H1 (cell line): Measurements from ENCODE around the gene BORCS6. TPM values are rescaled to one million over a fixed set of nuclear protein-coding genes. Genes with fewer than 3 reads are reported as not detected.

Experiments
- CHD7 ChIP-seq: fragments of 300-600 bp; sonication (generic); IDR thresholded peaks from 2 replicates; pipeline ENCODE4 v1.7.1; 2012; ENCODE audit warnings: low read length, moderate library complexity, mild to moderate bottlenecking, inconsistent platforms; ENCODE audit not compliant: insufficient replicate concordance
- FOSL1 ChIP-seq: IDR thresholded peaks from 2 replicates; pipeline ENCODE4 v1.6.1; 2011; ENCODE audit warnings: mild to moderate bottlenecking, low read depth, low read length, moderate library complexity; ENCODE audit not compliant: insufficient read depth
- HDAC6 ChIP-seq: IDR thresholded peaks from one replicate; pipeline ENCODE4 v1.7.1; 2012; ENCODE audit warnings: low read depth, mild to moderate bottlenecking, inconsistent platforms, low read length, moderate library complexity
- POLR2A ChIP-seq, 2 experiments: IDR thresholded peaks; 1 replicate in 1 of 2; 2 replicates in 1 of 2; pipeline ENCODE4 v1.6.1; 2011; ENCODE audit warnings: low read depth in 2 of 2, low read length in 2 of 2, mild to moderate bottlenecking in 2 of 2; ENCODE audit errors: control extremely low read depth in 1 of 2
- POU5F1 ChIP-seq: IDR thresholded peaks from 2 replicates; pipeline ENCODE4 v1.6.1; 2011; ENCODE audit warnings: low read depth, mild to moderate bottlenecking, low read length, moderate library complexity
- RFX5 ChIP-seq: IDR thresholded peaks from 2 replicates; pipeline ENCODE4 v1.6.1; 2011; ENCODE audit warnings: low read depth, low read length, improper control_type of control experiment, borderline replicate concordance
- SP2 ChIP-seq: IDR thresholded peaks from 2 replicates; pipeline ENCODE4 v1.6.1; 2012; ENCODE audit warnings: mild to moderate bottlenecking, low read length, inconsistent platforms
- TCF12 ChIP-seq: IDR thresholded peaks from 2 replicates; pipeline ENCODE4 v1.6.1; 2011; ENCODE audit warnings: low read depth, mild to moderate bottlenecking, low read length
- polyA plus RNA-seq, 7 experiments: library from polyadenylated mRNA; depleted of rRNA in 3 of 7; stranded (reverse) in 5 of 7; unstranded in 2 of 7; fragments of >200 nt in 5 of 7; fragments of 200-250 nt in 2 of 7; gene quantifications; 1 replicate in 5 of 7; 2 replicates in 1 of 7; 4 replicates in 1 of 7; pipeline versions ENCODE4 v1.2.1 to v1.2.3, GENCODE V29; 2011 to 2013; ENCODE audit warnings: missing spikeins in 2 of 7, mixed read lengths in 2 of 7
- total RNA-seq: library from RNA; stranded (reverse); fragmentation: NEBNext Ultra II Directional; extraction: Animal tissue kit (Norgen Biotek cat#: 25700); gene quantifications from 2 replicates; pipeline ENCODE4 v1.2.1, GENCODE V29; 2021
- TF ChIP-seq, protein P1 (sequence below): IDR thresholded peaks from 2 replicates; pipeline ENCODE4 v1.6.1; 2012; ENCODE audit warnings: low read length, inconsistent platforms

BORCS6 gene
- total and polyA plus RNA-seq, 2 of the 8 experiments (the other 6 are each of a cell fraction or from before 2014, with no cell fraction given) = 3.3 to 3.6 TPM

DNA sequence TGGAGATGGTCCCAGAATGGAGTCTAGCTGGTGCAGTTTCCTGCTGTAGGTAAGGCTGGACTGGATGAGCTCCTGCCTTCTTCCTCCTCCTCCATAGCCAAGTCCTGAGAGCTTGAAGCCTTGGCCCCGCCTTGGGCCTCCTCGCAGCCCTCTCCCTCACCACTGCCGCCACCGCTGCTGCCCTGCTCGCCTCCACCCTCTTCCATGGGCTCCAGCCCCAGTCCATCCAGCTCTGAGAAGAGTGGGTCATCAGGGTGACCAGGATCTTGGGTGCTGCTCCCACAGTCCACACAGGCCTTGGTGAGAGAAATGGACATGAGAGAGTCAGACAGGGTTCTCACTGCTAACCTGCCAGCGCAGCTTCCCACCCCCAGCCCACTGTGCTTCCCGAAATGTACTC is 48.9 kb downstream of the BORCS6 start (continued):
- TF ChIP-seq CHD7 (no peak), SP2 (no peak), POLR2A (IDR thresholded peaks at IDR 0.05; ENCODE audit: control extremely low read depth in 1 of 2, low read depth in 2 of 2, low read length in 2 of 2) (no peak), FOSL1 (no peak), RFX5 (no peak), HDAC6 (no peak), TCF12 (no peak), POU5F1 (no peak)
- TF ChIP-seq, protein P1, sequence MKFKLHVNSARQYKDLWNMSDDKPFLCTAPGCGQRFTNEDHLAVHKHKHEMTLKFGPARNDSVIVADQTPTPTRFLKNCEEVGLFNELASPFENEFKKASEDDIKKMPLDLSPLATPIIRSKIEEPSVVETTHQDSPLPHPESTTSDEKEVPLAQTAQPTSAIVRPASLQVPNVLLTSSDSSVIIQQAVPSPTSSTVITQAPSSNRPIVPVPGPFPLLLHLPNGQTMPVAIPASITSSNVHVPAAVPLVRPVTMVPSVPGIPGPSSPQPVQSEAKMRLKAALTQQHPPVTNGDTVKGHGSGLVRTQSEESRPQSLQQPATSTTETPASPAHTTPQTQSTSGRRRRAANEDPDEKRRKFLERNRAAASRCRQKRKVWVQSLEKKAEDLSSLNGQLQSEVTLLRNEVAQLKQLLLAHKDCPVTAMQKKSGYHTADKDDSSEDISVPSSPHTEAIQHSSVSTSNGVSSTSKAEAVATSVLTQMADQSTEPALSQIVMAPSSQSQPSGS = no peak
